Eye (tissue), 1 donor: ENCODE results near the gene RSPO4.
A peak's percentile ranks its signal among the peaks of the same experiment; 100 is the strongest.
"Not testable (repeated sequence)": the region's sequence is repeated elsewhere in the genome, so short reads cannot be mapped to it uniquely, and the experiment has no call there.

Experiments
- DNase-seq: peaks from one replicate; pipeline ENCODE4 v3.0.0-alpha.2; 2015

Gene RSPO4

GRCh38 chr20:1001911-1002681 lies at the start of gene RSPO4:
Gene RSPO4 (minus strand): TSS chr20:1002311. CDS start chr20:1002164, 147 bp downstream.
- DNase-seq, result peak; percentile 11

DNA sequence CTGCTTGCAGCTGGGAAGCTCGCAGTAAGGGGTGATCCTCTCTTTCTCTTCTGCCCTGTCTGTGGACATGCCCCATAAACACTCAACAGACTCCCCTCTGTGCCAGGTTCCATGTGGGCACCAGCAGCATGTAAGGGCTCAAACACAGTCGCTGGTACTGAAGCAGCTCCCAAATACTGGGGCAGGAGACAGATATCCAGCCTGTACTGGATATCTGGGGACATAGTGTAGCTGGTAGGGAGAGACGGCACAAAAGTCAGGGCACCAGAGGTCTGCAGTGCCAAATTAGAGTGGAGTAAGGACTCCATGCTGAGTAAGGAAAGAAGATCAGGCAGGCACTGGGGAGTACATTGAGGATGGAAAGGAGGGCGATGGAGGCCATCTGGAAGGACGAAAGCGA lies 48.3 kb upstream of the RSPO4 start:
- DNase-seq, result no peak

DNA sequence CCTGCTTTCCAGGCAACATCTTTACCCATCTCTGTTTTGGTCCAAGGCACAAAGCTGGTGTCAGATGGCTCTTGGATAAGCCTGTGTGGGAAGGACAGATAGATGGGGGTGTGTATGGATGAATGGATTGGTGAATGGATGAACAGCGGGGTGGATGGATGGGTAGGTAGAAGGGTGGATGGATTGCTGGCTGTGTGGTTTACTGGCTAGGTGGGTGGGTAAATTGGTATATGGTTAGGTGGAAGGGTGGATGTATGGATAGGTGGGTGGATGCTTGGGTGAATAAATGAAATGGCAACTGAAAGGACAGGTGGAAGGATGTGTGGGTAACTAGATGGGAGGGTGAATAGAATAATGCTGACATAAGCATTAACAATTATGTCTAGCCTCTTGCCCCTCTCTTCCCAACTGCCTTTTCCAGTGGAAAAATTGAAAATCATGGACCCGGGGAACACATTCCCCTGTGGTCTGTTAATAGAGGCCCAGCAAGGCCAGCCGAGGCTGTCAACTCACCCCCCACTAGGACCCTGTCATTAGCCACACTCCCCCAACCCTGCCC lies 43.8 kb upstream of the RSPO4 start:
- no peak for DNase-seq

- no peak for DNase-seq
These were observed 39.8 kb upstream of the RSPO4 start for GRCh38 chr20:1041845-1042390.

DNA sequence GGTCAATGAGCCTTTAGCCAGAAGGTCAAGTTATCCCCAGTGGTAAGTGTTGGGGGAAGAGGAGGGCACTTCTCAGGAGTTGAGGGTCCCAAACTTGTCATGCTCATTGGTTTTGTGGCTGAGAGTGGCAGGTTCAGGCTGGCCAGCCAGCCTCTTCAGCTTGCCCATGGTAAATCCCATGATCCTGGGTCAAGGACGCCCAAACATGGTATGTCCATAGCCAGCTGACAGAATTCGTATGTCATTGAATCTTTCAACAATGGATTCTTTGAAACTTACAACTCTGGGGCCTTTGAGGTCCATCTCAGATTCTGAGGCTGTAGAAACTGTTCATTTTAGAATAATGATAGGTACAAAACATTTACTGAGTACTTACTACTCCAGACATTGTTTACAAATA lies 36.1 kb upstream of the RSPO4 start:
- DNase-seq, result no peak

GRCh38 chr20:1037039-1037438 lies 34.9 kb upstream of the RSPO4 start:
- no peak for DNase-seq

DNA sequence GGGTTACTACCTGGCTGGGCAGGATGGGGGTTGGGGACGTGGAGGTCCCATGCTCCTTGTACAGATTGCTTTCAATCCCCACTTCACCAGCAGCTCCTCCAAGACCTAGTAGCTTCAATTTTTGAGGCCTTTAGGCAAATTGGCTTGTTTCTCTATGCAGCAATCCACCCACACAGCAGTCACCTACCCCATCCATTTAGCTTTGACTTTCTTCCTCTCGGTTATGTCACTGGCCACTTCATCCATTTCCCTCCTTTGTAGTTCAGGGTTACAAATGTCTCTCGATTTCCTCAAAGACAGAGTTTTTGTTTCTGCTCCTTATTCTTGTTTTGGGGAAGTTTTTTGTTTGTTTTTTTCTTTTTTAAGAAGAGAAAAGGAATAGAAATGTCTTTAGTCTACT lies 33.4 kb upstream of the RSPO4 start:
- no peak for DNase-seq

DNA sequence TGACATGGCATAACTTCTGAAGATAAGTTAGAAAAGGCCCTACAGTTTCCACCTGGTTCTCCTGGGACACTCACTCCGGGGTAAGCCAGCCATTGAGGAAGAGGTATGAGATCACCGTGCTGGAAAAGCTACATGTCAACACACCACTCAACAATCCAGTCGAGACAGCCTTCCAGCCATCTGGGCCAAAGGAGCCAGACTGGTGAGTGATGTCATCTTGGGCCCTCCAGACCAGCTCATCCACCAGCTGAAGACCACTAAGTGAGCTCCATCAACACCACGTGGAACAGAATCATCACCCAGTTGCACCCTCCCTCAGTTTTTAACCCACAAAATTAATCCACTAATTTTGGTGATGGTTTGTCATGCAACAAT lies 32.3 kb upstream of the RSPO4 start:
- no peak for DNase-seq

DNA sequence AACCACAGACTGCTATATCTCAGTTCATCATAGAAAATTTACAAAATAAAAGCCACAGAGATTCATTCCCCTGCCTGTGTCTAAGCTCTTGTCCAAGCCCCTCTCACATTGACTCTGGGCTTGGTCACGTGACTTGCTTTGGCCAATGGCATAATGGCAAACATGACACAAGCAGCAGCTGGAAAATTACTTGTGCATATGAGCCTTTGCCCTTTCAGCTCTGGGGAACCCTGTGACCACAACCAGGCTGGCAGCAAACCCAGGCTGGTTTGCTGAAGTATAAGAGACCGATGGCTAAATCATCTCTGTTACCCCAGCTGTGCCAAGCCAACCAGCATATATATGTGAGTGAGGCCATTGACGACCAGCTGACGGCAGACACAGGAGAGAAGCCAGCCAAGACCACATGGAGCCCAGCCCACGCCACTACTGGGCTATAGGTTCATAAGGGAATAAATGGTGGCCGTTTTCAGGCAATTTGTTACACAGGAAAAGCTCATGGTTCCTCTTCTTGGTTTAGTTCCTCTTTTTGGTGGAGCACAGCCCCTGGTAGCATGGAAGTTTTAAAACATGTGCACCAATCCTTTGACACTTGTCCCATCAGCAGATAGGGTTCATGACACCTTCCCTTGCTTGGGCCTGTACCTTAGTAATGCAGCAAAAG lies 31.8 kb upstream of the RSPO4 start:
- DNase-seq, result no peak

GRCh38 chr20:1029980-1030379 lies 27.9 kb upstream of the RSPO4 start:
- DNase-seq, result no peak

- not testable (repeated sequence) for DNase-seq
These were observed 24.1 kb upstream of the RSPO4 start for GRCh38 chr20:1026214-1026613.

DNA sequence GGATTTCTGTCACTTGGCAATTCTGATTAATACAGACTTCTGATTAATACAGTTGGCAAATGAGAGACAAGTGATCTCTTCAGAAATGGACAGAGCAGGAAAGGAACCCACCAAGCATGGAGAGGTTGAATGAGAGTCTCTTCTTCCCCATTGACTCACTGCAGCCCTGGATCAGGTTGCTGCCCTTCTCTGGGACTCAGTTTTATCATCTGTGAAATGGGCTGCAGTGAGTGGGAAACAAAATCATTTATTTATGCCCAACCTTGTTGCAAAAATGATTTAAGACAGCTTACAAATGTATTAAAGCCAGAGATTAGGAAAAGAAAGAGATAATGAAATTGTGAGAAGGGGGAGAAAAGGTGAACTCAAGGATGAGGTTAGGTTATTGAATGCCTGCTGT lies 20.8 kb upstream of the RSPO4 start:
- DNase-seq, result no peak

DNA sequence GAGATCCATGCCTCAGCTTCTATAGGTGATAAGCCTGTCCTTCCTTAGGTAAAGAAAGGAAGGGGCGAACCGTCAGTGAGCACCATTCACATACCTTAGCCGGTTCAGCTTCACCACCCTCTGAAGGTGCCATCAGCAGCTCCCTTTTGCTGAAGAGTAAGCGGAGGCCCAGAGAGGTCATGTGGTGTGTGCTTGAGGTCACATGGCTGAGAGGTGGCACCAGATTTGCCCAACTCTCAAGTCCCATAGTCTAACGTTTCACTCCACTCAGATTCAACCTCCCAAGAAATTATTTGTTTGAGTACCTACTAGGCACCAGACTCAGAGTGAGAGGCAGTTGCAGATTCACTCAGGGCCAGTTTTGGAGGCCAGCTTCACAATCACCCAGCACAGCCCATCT lies 18.5 kb upstream of the RSPO4 start:
- no peak for DNase-seq

DNA sequence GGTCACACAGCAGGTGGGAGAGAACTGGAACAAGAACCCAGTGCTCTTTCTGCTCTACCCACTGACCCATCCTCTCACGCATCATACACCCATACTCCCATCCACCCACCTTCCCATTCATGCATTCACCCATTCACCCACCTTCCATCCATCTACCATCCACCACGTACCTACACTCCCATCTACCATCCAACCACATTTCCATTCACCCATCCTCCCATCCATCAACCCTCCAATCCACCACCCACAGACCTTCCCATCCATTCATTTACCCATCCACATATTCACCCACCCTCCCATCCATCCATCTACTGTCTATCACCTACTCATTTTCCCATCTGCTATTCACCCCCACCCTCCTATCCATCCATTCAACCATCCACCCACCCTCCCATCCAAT lies 17.2 kb upstream of the RSPO4 start:
- no peak for DNase-seq

DNA sequence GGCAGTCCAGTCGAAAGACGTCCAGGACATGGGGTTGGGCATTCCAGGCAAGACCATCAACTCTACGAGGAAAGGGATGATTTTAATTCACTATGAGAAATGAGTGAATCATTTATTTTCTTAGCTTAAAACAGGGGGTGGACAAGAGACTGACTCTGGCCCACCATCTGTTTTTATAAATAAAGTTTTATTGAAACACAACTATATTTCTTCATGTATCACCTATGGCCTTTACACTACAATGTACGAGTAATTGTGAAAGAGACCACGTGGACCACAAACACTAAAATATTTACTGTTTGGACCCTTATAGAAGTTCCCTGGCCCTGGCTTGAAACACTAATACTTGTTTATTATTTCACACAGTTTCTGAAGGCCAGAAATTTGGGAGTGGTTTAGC lies 15.6 kb upstream of the RSPO4 start:
- no peak for DNase-seq

GRCh38 chr20:1015181-1015580 lies 13.1 kb upstream of the RSPO4 start:
- DNase-seq, result no peak

- no peak for DNase-seq
These were observed 12.4 kb upstream of the RSPO4 start for GRCh38 chr20:1014471-1014870.

DNA sequence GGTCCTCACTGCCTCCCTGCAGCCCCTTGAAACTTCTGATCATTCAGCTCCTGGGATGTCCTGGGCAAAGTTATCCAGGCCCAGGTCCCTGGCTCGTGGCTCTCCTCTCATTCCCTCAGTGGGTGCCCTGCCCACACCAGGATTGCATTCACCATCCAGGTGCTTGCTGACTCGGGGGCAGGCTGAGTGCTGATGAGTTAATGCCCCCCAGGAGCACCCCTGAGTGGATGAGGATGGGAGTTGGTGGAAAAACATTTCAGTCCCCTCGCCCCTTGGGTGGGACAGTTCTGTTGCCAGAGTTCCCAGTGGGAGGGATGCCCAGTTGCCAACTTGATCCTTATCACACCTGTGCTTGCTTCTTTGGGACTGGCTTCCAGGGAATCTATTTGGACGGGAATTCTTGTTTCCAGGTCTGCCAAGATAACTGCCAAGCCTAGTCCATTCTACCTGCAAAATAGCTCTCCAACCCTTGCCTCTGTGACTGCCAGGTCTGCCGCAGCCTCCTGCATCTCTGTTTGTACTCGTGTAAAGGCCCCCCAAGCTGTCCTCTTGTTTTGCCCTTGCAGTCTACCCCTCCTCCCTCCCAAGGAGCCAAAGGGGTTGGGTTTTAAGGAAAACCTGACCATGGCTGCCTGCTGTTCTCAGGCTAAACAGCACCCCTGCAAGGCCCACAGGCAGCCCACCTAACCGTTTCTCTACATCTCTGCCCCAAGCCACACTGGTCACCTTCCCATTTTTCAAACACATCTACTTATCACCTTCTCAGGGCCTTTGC lies 11.6 kb upstream of the RSPO4 start:
- no peak for DNase-seq

DNA sequence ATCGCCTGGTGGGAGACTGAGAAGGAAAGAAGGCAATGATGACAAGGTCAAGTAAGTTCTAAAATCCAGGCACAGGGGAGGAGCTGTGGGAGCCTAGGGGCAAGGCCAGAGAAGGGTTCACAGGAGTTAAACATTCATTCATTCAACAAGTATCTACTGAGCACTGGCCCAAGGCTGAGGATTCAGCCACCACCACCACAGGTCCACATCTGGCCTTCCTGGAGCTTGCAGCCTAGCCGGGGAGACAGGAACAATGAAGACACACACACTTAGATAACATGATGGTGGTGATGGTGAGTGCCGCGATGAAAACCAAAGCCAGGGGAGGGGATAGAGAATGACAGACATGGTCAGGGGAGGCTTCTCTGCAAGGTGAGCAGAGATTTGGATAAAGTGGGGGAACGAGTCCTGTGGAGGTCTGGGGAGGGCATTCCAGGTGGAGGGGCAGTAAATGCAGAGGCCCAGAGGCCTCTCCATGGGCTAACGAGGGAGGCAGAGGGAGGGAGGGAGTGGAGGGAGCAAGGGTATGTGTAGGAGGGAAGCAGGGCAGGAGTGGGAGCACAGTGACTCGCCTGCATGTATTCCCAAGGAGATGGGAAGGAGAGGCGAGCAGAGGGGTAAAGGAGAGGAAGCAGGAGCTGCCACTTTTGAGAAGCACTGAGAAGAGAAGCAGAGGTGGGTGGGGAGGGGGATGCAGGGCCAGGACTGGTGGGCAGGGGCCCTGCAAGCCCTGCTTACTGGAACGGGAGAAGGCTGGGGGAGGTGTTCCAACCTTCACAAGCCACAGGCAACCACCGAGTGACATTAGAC lies 10.5 kb upstream of the RSPO4 start:
- DNase-seq, result no peak

DNA sequence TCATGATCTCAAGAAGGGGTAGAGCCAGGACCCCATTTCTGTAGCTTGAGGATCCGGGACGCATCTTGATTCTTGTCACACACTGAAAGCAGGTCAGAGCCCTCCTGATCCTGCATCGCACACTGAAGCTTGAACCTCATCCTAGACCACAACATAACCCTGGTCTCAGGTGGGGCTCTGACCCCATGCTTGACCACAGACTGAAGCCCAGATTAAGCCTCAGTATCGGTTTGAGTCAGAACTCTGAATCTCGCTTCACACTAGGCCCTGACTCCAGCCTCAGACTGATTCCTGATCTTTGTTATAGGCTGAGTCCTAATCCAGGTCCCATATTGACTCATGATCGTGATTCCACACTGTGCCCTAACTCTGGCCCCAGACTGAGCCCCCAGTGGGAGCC lies 8.5 kb upstream of the RSPO4 start:
- no peak for DNase-seq

- peak; percentile 53 for DNase-seq
These were observed 3.4 kb upstream of the RSPO4 start for GRCh38 chr20:1005452-1006027.
